OCI-LY7 (cell line): ENCODE measurements around the gene DHRS9. TPM values are rescaled to one million over a fixed set of nuclear protein-coding genes. Genes with fewer than 3 reads are reported as not detected.

Source experiments
- BruUV-seq: library from RNA; stranded (reverse); fragments of 400-500 nt; replicated peaks from 2 replicates; lab custom pipeline; 2021; lab: Mats Ljungman, UMichigan
- CTCF ChIA-PET: fragments of 300-600 bp; sonication (Branson Sonifier 250); formaldehyde crosslinking; loops from one replicate; lab custom pipeline; 2022; ENCODE audit warnings: antibody characterized with exemption; ENCODE audit not compliant: unreplicated experiment; lab: Charles Lee
- POLR2A ChIA-PET: fragments of 300-600 bp; sonication (Branson Sonifier 250); formaldehyde crosslinking; loops from one replicate; lab custom pipeline; 2022; ENCODE audit warnings: antibody characterized with exemption; lab: Charles Lee
- DNase-seq: peaks from one replicate; pipeline ENCODE4 v3.0.0-alpha.2; 2015; ENCODE audit warnings: low spot score
- H2AFZ ChIP-seq: fragments of 200-600 bp; sonication (generic), shearing (Covaris generic); 2 replicates; pipeline ENCODE4 v1.6.1; 2014; ENCODE audit warnings: mild to moderate bottlenecking, antibody characterized with exemption, low read length, moderate library complexity
- H3K27ac ChIP-seq: fragments of 200-600 bp; sonication (generic); 2 replicates; pipeline ENCODE4 v1.5.1; 2014; ENCODE audit warnings: mixed run types, low read depth, mild to moderate bottlenecking, moderate library complexity, low read length, inconsistent platforms; ENCODE audit not compliant: poor library complexity, severe bottlenecking
- H3K36me3 ChIP-seq: fragments of 200-600 bp; sonication (generic); 2 replicates; pipeline ENCODE4 v1.6.1; 2014; ENCODE audit warnings: mild to moderate bottlenecking, antibody characterized with exemption, low read length, moderate library complexity, mixed read lengths; ENCODE audit not compliant: insufficient read depth
- H3K4me1 ChIP-seq: fragments of 200-600 bp; sonication (generic); 2 replicates; pipeline ENCODE4 v1.5.1; 2014; ENCODE audit warnings: mild to moderate bottlenecking, low read length; ENCODE audit not compliant: insufficient read depth, poor library complexity, severe bottlenecking
- H3K4me2 ChIP-seq: fragments of 200-600 bp; sonication (generic); 2 replicates; pipeline ENCODE4 v1.6.1; 2014; ENCODE audit warnings: mild to moderate bottlenecking, low read length
- H3K4me3 ChIP-seq: fragments of 200-600 bp; sonication (generic); 2 replicates; pipeline ENCODE4 v1.5.1; 2014; ENCODE audit warnings: mild to moderate bottlenecking, low read depth, low read length; ENCODE audit not compliant: poor library complexity, severe bottlenecking
- H3K79me2 ChIP-seq: fragments of 200-600 bp; sonication (generic); 2 replicates; pipeline ENCODE4 v1.6.1; 2016; ENCODE audit warnings: low read depth, mild to moderate bottlenecking, low read length, moderate library complexity, mixed read lengths; ENCODE audit not compliant: insufficient read depth
- H3K9me2 ChIP-seq: fragments of 200-600 bp; sonication (generic); 2 replicates; pipeline ENCODE4 v1.6.1; 2016; ENCODE audit warnings: mild to moderate bottlenecking, low read length, mixed read lengths; ENCODE audit not compliant: insufficient read depth
- H3K9me3 ChIP-seq: fragments of 200-600 bp; sonication (generic); 2 replicates; pipeline ENCODE4 v1.6.1; 2014; ENCODE audit warnings: mild to moderate bottlenecking, mixed run types, low read length, mixed read lengths
- H4K20me1 ChIP-seq: fragments of 200-600 bp; sonication (generic); 2 replicates; pipeline ENCODE4 v1.6.1; 2014; ENCODE audit warnings: mild to moderate bottlenecking, antibody characterized with exemption, low read length, moderate library complexity, mixed read lengths; ENCODE audit not compliant: insufficient read depth
- CTCF ChIP-seq: fragments of 200-600 bp; sonication (generic); conservative IDR thresholded peaks from 2 replicates; pipeline ENCODE4 v1.5.1; 2014; ENCODE audit warnings: mild to moderate bottlenecking, antibody characterized with exemption, low read length, moderate library complexity, mixed read lengths
- EZH2phosphoT487 ChIP-seq: fragments of 200-600 bp; sonication (generic); IDR thresholded peaks from 2 replicates; pipeline ENCODE4 v1.6.1; 2018; ENCODE audit warnings: low read depth, borderline replicate concordance, mild to moderate bottlenecking, mixed run types, antibody characterized with exemption, low read length, moderate library complexity, mixed read lengths
- intact Hi-C: fragments of 100-400 bp; cut with micrococcal nuclease; formaldehyde crosslinking; loops from one replicate; pipeline ENCODE4 v1.10.0; 2022; ENCODE audit not compliant: unreplicated experiment
- total RNA-seq, 2 experiments: library from RNA; depleted of rRNA in 1 of 2; stranded (reverse); fragments of >200 nt in 1 of 2; shearing (Covaris generic) in 1 of 2; gene quantifications; 2 replicates each; pipeline ENCODE4 v1.2.3, GENCODE V29; 2014 to 2022

Gene DHRS9
- total RNA-seq, 2 experiments from 2014 or later = 0.59 TPM; not detected in 1

DNA sequence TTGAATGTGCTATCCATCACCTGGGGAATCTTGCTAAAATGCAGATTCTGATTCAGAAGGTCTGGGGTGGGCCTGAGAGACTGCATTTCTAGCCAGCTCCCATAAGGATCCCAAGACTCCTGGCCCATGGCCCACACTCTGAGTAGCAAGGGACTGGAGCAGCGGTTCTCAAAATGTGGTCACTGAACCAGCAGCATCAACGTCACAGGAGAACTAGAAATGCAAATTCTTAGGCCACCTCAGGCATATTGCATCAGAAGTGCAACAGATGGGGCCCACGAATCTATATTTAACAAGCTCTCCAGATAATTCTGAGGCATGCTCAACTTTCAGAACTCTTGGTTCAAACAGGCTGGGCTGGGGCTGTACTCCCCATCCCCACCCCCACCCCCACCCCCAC, 74.6 kb downstream of the DHRS9 start:
- Histone ChIP-seq H2AFZ (no peak overlapping the region), H3K4me2 (no peak overlapping the region), H3K9me2 (no peaks in the 10 kb centered on the region), H3K36me3 (no peaks in the 10 kb centered on the region), H4K20me1 (no peaks in the 10 kb centered on the region), H3K4me3 (no peak overlapping the region), H3K9me3 (no peaks in the 10 kb centered on the region), H3K27ac (no peak overlapping the region), H3K4me1 (peaks cover 13% of the 10 kb centered on the region), H3K79me2 (no peaks in the 10 kb centered on the region)
- TF ChIP-seq EZH2phosphoT487 (no peak), CTCF (no peak)
- POLR2A ChIA-PET = interaction anchor here (0.6 to 4.4 kb wide), 3 partner anchors 11 to 175 kb away, joined by 3 to 23 read pairs (median 3); no protein-coding TSS in a partner anchor
- intact Hi-C loops = no loop called here
- CTCF ChIA-PET = interaction anchor here (1.0 kb wide), 1 partner anchor 33 kb away, joined by 3 read pairs; no protein-coding TSS in a partner anchor
- no TSS peak for BruUV-seq
- peak; percentile 13 for DNase-seq

Other genes starting within 250 kb of the DHRS9 start
- 29.3 and 34.4 TPM in 2 replicates for gene SPC25, start 179.1 kb upstream of the DHRS9 start, total RNA-seq (2014; rRNA removed; shearing (Covaris generic))
- 50.3 and 53.1 TPM in 2 replicates for gene SPC25, start 179.1 kb upstream of the DHRS9 start, total RNA-seq (2022)
- not detected in 2 replicates for gene G6PC2, start 168.3 kb upstream of the DHRS9 start, total RNA-seq (2014; rRNA removed; shearing (Covaris generic))
- not detected in 2 replicates for gene G6PC2, start 168.3 kb upstream of the DHRS9 start, total RNA-seq (2022)
- not detected in 2 replicates for gene ABCB11, start 38.2 kb upstream of the DHRS9 start, total RNA-seq (2014; rRNA removed; shearing (Covaris generic))
- 0.04 TPM in 1 of 2 replicates, not detected in the other for gene ABCB11, start 38.2 kb upstream of the DHRS9 start, total RNA-seq (2022)